NB4 (cell line): ENCODE results near the gene ZNF611.
A peak's percentile ranks its signal among the peaks of the same experiment; 100 is the strongest.
"Not testable (repeated sequence)": the region's sequence is repeated elsewhere in the genome, so short reads cannot be mapped to it uniquely, and the experiment has no call there.

Experiments used
- DNase-seq: peaks from one replicate; pipeline ENCODE4 v3.0.0; 2010; ENCODE audit warnings: low read depth
- H3K4me3 ChIP-seq: one replicate; pipeline ENCODE4 v1.5.1; 2011; ENCODE audit warnings: mild to moderate bottlenecking, low read depth, low read length, moderate library complexity
- CTCF ChIP-seq: IDR thresholded peaks from one replicate; pipeline ENCODE4 v1.5.1; 2012; ENCODE audit warnings: low read depth, low read length
- MYC ChIP-seq: IDR thresholded peaks from 2 replicates; pipeline ENCODE4 v1.6.1; 2011; ENCODE audit warnings: low read depth, low read length
- POLR2A ChIP-seq: IDR thresholded peaks from 2 replicates; pipeline ENCODE4 v1.6.1; 2011; ENCODE audit warnings: mild to moderate bottlenecking; ENCODE audit not compliant: insufficient read length; ENCODE audit errors: extremely low read depth
- TF ChIP-seq, protein P1 (sequence below): IDR thresholded peaks from 2 replicates; pipeline ENCODE4 v1.6.1; 2011; ENCODE audit warnings: low read depth, low read length

Gene ZNF611

DNA sequence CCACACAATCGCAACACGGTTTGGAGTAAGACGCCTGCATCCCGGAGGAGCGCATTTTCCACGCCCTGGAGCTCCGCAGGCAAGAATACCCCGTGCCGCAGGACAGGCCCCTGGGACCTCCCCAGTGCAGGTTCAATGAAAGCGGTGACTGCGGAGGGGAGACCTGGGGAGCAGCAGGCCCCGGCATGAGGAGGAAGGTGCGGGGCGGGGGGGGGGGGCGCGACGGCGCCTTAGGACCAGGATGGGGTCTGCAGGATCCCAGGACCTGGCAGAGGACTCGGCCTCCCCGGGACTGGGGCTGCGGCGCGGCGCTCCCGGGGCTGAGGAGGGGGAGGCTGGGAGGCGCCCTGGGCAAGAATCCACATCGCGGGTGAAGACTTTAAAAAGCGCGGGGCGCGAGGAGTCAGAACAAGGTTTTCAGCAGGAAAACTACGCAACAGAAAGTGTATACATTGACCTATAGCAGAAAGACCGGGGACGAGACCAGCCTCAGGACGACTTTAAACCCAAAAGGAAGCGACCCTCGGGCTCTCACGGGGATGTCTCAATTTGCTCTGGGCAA lies 432 bp downstream of the ZNF611 start:
- no peak for DNase-seq
- TF ChIP-seq CTCF = no peak
- no peak for TF ChIP-seq POLR2A
- TF ChIP-seq MYC = no peak
- TF ChIP-seq, protein P1, sequence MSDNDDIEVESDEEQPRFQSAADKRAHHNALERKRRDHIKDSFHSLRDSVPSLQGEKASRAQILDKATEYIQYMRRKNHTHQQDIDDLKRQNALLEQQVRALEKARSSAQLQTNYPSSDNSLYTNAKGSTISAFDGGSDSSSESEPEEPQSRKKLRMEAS = no peak
- H3K4me3 ChIP-seq = peak overlapping the region; percentile 94

- not testable (repeated sequence) for H3K4me3 ChIP-seq, DNase-seq
These were observed 8.8 kb downstream of the ZNF611 start for GRCh38 chr19:52726051-52726450.

DNA sequence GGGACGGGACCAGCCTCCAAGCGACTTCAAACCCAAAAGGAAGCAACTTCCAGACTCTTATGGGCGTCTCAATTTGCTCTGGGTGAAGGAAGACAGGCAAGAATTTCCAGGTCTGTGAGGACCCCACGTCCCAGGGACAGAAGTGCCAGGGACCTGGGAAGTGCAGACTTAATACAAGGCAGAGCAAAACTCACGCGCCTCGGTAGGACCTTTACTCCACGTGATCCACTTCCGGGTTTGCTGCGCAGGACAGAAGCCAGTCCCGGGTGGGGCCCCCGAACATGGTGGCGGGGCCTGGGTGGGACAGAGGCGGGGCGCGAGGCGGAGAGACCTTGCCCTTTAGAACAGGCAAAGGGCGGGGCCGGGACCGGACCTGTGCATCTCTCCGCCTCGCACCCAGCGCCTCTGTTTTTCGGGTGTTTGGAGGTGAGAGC lies 9.3 kb downstream of the ZNF611 start:
- TF ChIP-seq CTCF (no peak), MYC (no peak), POLR2A (no peak)
- TF ChIP-seq, protein P1 = no peak
- no peak overlapping the region for H3K4me3 ChIP-seq
- DNase-seq = no peak

GRCh38 chr19:52724701-52725514 lies 9.9 kb downstream of the ZNF611 start:
- TF ChIP-seq, protein P1 = no peak
- TF ChIP-seq POLR2A (no peak), MYC (no peak), CTCF (no peak)
- H3K4me3 ChIP-seq = no peak overlapping the region

GRCh38 chr19:52723907-52724598 lies 10.8 kb downstream of the ZNF611 start:
- not testable (repeated sequence) for DNase-seq, H3K4me3 ChIP-seq

More at GRCh38 chr19:52724701-52725514, 9.9 kb downstream of the ZNF611 start:
- no peak for DNase-seq

- no peak overlapping the region for H3K4me3 ChIP-seq
- TF ChIP-seq, protein P1 = no peak
- no peak for TF ChIP-seq CTCF
- no peak for TF ChIP-seq MYC
- no peak for TF ChIP-seq POLR2A
- DNase-seq = no peak
These were observed 12.5 kb downstream of the ZNF611 start for GRCh38 chr19:52722062-52723003.

DNA sequence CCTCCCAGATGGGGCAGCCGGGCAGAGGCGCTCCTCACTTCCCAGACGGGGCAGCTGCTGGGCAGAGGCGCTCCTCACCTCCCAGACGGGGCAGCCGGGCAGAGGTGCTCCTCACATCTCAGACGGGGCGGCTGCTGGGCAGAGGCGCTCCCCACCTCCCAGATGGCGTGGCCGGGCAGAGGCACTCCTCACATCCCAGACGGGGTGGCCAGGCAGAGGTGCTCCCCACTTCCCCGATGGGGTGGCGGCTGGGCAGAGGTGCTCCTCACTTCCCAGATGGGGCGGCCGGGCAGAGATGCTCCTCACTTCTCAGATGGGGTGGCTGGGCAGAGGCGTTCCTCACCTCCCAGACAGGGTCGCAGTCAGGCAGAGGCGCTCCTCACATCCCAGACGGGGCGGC lies 14.3 kb downstream of the ZNF611 start:
- DNase-seq, H3K4me3 ChIP-seq: not testable (repeated sequence)
